Fibroblast of skin of left quadriceps (primary cell): ENCODE measurements around the gene ACADVL.
A peak's percentile ranks its signal among the peaks of the same experiment; 100 is the strongest.

Experiments used
- DNase-seq, 2 experiments: peaks; one replicate each; pipeline ENCODE4 v3.0.0-alpha.2; 2013; ENCODE audit warnings: low read depth in 2 of 2

The ACADVL gene

DNA sequence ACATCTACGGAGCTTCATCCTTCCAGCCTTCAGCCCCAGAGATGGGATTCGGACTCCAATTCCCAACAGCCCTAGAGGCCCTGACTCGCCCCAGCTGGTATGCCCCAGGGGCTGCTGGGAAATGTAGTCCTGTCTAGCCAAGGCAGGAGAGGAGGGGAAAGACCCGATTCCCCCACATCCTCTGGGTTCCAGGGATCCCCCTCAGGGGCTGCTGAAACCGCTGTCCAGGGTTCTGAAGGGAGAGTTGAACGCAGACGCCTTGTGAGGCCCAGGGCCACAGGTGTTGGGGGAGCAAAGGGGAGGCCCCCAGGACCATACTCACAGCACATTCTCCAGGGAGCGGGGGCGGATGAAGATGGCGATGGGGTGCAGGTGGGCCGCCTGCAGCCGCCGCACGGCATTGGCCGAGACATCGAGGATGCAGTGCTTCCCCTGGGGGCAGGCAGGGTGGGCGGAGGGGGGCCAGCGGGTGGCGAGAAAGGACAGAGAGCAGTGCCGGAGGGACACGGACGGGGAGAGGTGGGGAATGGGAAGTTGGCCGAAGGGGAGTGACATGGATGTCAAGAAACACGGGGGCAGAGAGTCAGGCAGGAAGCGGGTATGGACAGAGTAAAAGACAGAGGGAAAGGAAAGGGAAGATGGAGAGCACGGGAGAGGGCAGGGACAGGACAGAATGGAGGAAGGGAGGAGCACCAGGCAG, 28.0 kb upstream of the ACADVL start:
- no peak for DNase-seq

GRCh38 chr17:7192271-7192937, 27.3 kb upstream of the ACADVL start:
- DNase-seq = no peak

GRCh38 chr17:7195971-7196370, 23.8 kb upstream of the ACADVL start:
- no peak for DNase-seq

- DNase-seq = no peak
Measured at GRCh38 chr17:7196651-7197401, 22.9 kb upstream of the ACADVL start.

- DNase-seq = no peak
Measured at GRCh38 chr17:7203391-7203790, 16.3 kb upstream of the ACADVL start.

DNA sequence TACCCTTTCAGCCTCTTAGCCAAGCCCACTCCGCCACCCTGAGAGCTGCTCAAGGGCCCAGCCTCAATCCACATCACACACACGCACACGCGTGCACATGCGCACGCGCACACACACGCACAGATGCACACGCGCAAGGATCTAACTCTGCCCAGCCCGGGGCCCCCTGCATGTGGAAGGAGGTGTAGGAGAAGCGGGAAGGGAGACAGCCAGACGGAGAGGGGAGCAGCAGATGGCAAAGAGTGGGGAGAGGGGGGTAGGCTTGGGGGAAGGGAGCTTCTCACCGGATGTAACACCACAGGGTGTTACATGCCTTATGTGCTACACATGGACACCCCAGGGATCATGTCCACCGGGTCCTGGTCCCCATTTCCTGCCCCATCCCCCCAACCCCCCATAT, 15.4 kb upstream of the ACADVL start:
- no peak for DNase-seq

DNA sequence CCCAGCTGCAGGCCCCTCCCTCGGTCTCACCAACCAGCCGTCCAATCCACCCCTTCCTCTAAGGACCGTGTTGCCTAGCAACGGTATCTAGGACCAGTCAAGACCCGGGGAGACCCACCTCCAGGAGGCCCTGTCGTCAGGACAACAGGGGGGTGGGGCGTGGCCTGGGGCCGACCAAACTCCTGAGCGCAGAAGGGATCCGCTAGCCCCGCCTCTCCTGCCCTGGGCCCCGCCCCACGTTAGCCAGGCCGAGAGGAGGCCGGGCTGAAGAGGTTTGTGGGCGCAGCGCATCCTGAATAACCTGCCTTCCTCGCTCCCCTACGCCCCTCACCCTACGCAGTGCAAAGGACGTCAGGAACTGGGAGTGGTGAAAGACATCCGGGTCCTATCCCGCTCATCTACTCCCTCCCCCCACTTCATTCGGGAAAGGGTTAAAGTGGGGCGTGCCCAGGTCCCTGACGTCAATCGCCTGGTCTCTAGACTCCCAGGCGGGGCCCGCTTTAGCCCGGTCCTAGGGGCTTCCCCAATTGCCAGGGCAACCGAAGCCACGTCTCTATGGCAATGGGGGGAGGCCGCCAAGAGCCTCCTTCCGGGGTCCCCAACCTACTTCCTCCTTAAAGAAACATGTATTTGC, 14.8 kb upstream of the ACADVL start:
- DNase-seq = peak; percentile 73 to 75

DNA sequence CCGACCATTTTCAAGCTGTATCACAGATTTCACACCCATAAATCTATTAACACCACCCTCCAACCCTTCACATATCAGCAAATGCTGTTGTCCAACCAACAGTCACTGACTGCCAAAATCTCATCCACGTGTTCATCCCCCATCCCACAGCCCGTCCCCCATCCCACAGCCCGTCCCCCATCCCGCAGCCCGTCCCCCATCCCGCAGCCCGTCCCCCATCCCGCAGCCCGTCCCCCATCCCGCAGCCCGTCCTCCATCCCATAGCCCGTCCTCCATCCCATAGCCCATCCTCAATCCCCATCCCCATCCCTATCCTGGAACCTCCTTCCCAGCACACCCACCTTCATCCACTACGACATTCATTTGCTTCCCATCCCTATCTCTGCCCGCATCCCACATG, 14.2 kb upstream of the ACADVL start:
- no peak for DNase-seq

- no peak for DNase-seq
Measured at GRCh38 chr17:7207120-7208001, 12.4 kb upstream of the ACADVL start.

DNA sequence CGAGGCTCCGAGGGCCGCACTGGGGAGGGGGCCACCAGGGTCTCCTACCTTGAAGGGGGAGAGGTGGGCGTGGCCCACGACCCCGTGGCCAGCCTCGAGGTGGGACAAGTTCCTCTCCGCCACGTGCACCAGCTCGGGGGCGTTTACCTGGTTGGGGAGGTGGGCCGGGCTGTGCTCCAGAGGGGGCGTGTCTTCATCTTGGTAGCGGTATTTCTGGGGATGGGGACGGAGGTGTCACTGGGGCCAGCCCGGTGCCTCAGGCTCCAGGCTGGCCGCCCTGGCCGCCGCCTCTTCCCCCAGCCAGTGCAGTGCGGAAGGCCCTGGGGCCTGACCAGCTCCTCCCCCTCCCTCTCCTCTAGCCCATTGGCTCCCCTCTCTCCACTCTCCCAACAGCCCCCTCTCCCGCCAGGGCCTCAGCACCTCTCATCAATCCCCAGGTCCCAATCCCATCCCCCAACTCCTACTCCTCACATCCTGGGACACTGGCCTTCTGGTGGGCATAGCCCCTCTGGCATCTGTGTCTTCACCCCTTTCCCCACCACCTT, 11.6 kb upstream of the ACADVL start:
- DNase-seq = no peak

GRCh38 chr17:7208754-7209460, 10.8 kb upstream of the ACADVL start:
- no peak for DNase-seq

DNA sequence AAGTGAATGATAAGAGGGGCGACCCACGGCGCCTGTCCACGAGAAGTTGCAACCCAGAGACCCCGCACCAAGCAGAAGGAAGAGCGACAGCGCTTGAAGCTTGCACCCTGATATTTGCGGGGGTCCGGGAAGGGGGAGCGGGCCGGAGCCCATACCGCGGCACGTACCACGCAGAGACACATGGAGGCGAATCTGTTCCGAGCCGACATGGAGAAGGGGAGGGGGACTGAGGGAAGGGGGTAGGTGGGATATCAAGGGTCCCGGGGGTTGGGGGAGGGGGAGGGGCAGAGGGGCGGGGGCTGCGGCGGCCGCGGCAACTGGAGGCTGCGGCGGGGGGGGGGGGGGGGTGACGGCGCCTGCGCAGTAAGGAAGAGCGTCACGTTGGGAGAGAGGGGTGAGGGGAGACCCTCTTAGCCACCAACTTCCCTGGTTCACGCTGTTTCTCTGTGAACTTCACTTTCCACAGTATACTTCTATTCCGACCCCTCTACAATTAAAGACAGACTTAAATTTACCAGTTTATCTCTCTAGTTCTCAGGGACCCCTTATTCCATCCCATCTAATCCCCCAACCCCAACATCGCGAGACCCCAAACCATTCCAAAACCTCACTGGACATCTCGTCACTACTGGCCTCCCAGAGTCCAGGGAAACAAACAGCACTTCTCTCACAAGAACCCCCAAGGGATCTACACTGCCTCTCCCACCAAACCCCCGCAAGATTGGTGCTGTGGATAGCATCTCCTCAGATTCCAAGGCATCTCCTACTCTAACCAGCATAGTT, 8.1 kb upstream of the ACADVL start:
- no peak for DNase-seq

- no peak for DNase-seq
Measured at GRCh38 chr17:7213895-7214299, 5.8 kb upstream of the ACADVL start.

DNA sequence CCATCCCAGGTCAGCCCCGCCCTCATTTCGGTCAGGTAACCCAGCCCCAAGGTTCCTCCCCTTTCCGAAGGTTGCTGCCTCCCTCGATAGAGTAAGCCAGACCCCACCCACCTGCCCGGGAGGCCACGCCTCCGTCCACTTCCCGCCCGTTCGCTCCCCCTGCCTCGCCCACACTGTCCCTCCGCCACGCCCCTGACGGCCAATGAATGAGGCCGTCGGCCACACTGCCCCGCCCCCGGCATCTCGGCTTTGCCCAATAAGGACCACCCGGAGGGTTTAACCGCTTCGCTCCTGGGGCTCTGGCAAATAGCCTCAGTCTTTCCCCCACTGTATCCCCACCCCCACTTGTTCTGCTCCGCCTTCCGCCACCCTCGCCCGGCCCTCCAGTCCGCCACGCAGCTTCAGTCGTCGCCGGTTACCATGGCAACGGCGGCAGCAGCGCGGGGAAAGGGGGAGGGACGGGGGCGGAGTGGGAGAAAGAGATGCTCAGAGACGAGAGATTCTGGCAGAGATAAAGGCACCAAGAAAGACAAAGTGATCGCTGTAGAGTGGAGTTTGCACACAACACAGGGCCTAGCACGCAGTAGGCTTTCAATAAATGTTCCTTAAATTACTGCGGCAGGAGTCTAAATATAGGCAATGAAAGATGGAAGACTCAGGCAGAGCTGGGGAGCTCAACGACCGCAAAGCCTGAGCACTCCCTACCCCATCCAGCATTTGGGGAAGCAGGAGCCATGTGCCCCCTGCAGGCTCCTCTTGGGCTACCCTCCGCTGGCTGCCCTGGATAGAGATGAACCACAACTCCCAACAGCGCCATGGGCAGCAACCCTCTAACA, 5.2 kb upstream of the ACADVL start:
- peak; percentile 94 to 95 for DNase-seq

DNA sequence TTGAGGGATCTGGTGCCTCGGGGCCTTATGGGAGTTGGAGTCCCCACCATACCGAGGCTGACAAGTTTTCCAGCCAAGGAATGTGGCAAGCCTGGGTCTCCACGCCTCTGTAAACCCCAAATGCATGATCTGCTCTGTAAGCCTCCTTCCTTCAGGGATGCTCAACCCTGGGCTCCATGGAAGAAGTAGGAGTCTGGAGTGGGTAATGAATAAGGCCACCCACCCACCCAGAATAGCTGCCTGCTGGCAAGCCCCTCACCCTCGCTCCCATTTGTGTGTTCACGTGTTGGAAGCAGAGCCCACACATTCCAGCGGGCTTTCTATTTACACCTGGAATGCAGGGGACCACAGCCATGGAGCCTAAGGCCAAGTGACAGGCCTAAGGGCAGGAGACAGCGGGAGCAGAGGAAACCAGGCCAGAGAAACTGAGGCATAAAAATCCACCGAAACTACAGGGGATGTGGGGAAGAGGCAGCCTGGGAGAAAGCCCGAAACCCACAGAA, 4.6 kb upstream of the ACADVL start:
- DNase-seq = no peak

GRCh38 chr17:7215652-7216180, 4.0 kb upstream of the ACADVL start:
- DNase-seq = no peak

- no peak for DNase-seq
Measured at GRCh38 chr17:7216242-7217112, 3.3 kb upstream of the ACADVL start.
